K562 (cell line): ENCODE results near the gene LZTR1. TPM values are rescaled to one million over a fixed set of nuclear protein-coding genes. Genes with fewer than 3 reads are reported as not detected.

Source experiments
- CC2D1A ChIP-seq: fragments of 450-650 bp; IDR thresholded peaks from 2 replicates; pipeline ENCODE4 v1.6.1; 2017; ENCODE audit warnings: mild to moderate bottlenecking
- E2F8 ChIP-seq: fragments of 450-650 bp; IDR thresholded peaks from 2 replicates; pipeline ENCODE4 v1.7.1; 2018; ENCODE audit warnings: mild to moderate bottlenecking, low read depth; ENCODE audit not compliant: partially characterized antibody
- FOXP4 ChIP-seq: sonication (generic); formaldehyde crosslinking; IDR thresholded peaks from 2 replicates; pipeline ENCODE4 v1.8.0; 2022; ENCODE audit warnings: mild to moderate bottlenecking, missing genetic modification reagents, borderline replicate concordance
- MAFF ChIP-seq: IDR thresholded peaks from 2 replicates; pipeline ENCODE4 v1.6.1; 2012; ENCODE audit warnings: low read length, improper control_type of control experiment
- NELFE ChIP-seq: IDR thresholded peaks from 2 replicates; pipeline ENCODE4 v1.6.1; 2011; ENCODE audit warnings: mild to moderate bottlenecking; ENCODE audit not compliant: insufficient read depth, insufficient read length
- NR3C1 ChIP-seq: sonication (generic); formaldehyde crosslinking; IDR thresholded peaks from 2 replicates; pipeline ENCODE4 v1.8.1; 2022; ENCODE audit warnings: missing genetic modification reagents
- PBX2 ChIP-seq, 2 experiments: IDR thresholded peaks in 1 of 2; conservative IDR thresholded peaks in 1 of 2; 2 replicates each; pipeline ENCODE4 v1.6.1; 2016; ENCODE audit warnings: low read depth in 2 of 2, mild to moderate bottlenecking in 1 of 2, missing compliant biosample characterization in 1 of 2, missing genetic modification characterization in 1 of 2, moderate library complexity in 1 of 2
- RBM34 ChIP-seq: fragments of 200-400 bp; formaldehyde crosslinking; IDR thresholded peaks from 2 replicates; pipeline ENCODE4 v1.6.1; 2018; ENCODE audit warnings: low read length, borderline replicate concordance; ENCODE audit not compliant: insufficient read depth
- SIX5 ChIP-seq, 2 experiments: IDR thresholded peaks; 2 replicates each; pipeline ENCODE4 v1.6.1; 2011; ENCODE audit warnings: low read length in 2 of 2, borderline replicate concordance in 1 of 2, low read depth in 1 of 2, mild to moderate bottlenecking in 1 of 2, moderate library complexity in 1 of 2; ENCODE audit not compliant: insufficient read depth in 1 of 2
- SRSF9 ChIP-seq: fragments of 200-400 bp; formaldehyde crosslinking; IDR thresholded peaks from 2 replicates; pipeline ENCODE4 v1.6.1; 2017; ENCODE audit warnings: low read depth, low read length, borderline replicate concordance
- TBL1XR1 ChIP-seq, 2 experiments: IDR thresholded peaks; 2 replicates each; pipeline ENCODE4 v1.6.1; 2012; ENCODE audit warnings: improper control_type of control experiment in 2 of 2, low read length in 2 of 2, mild to moderate bottlenecking in 1 of 2
- VEZF1 ChIP-seq: fragments of 200-800 bp; sonication (Bioruptor generic); IDR thresholded peaks from 2 replicates; pipeline ENCODE4 v1.6.1; 2017; ENCODE audit warnings: missing genetic modification characterization, missing compliant biosample characterization
- ZBTB17 ChIP-seq: fragments of 450-650 bp; formaldehyde crosslinking; IDR thresholded peaks from 2 replicates; pipeline ENCODE4 v1.4.0; 2020; ENCODE audit warnings: mild to moderate bottlenecking
- ZBTB5 ChIP-seq: fragments of 450-650 bp; IDR thresholded peaks from 2 replicates; pipeline ENCODE4 v1.6.1; 2017; ENCODE audit warnings: antibody characterized with exemption
- ZFP36 ChIP-seq: fragments of 150-350 bp; IDR thresholded peaks from 2 replicates; pipeline ENCODE4 v1.6.1; 2018; ENCODE audit warnings: low read length, low read depth; ENCODE audit not compliant: partially characterized antibody
- ZNF282 ChIP-seq: sonication (generic); formaldehyde crosslinking; IDR thresholded peaks from 2 replicates; pipeline ENCODE4 v1.8.1; 2023; ENCODE audit warnings: missing genetic modification reagents
- ZNF780A ChIP-seq: fragments of 250-450 bp; sonication (Bioruptor Pico); IDR thresholded peaks from 2 replicates; pipeline ENCODE4 v1.5.0; 2021; ENCODE audit warnings: mild to moderate bottlenecking
- polyA plus RNA-seq, 8 experiments: library from polyadenylated mRNA; depleted of rRNA in 4 of 8; stranded (reverse) in 5 of 8; unstranded in 3 of 8; fragments of >200 nt; fragmentation: Nextera tagmentation in 2 of 8; fragmentation: Illumina TruSeq in 1 of 8; extraction: Ambion mirVana in 2 of 8; extraction: Trizol in 1 of 8; gene quantifications; 2 replicates each; pipeline versions ENCODE4 v1.2.1 to v1.2.3, GENCODE V29; 2011 to 2014; ENCODE audit warnings: inconsistent platforms in 1 of 8, missing spikeins in 1 of 8
- total RNA-seq, 7 experiments: library from RNA; depleted of rRNA in 6 of 7; stranded (reverse); fragments of >200 nt in 6 of 7; fragmentation: Illumina TruSeq in 2 of 7; extraction: Trizol in 2 of 7; gene quantifications; 2 replicates each; pipeline versions ENCODE4 v1.2.1 to v1.2.3, GENCODE V29; 2011 to 2021; ENCODE audit warnings: low replicate concordance in 1 of 7

The LZTR1 gene
- total and polyA plus RNA-seq, 9 of the 15 experiments (the other 6 are each of a cell fraction or from before 2014, with no cell fraction given) = 2.2 to 135 (median 63.0) TPM

DNA sequence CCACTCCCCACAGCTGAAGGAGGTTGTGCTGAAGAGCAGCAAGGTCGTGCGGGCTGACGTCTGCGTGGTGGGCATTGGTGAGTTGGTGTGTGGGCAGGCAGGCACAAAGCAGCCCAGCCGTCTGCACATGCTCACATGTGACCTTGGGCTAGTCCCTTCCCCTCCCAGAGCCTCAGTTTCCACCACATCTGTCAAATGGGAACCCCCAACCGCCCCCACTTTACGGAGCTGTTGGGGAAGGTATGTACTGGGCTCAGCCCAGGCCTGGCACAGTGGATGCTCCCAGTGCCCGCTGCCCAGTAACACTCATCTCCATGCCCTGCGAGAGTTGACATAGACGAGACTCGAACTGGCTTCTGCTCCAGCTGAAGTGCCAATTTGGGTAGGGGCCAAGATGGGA is 5.1 kb upstream of the LZTR1 start (continued):
- TF ChIP-seq PBX2 (CRISPR knock-in tag; IDR thresholded peaks at IDR 0.05; ENCODE audit: low read depth) (no peak), PBX2 (tag; conservative IDR thresholded peaks at IDR 0.05; ENCODE audit: low read depth) (no peak), TBL1XR1 (IDR thresholded peaks at IDR 0.05; ENCODE audit: low read length in 2 of 2) (0 out of 4 replicates have a peak, but pooled peaks of 1 of the 2 experiments have one; percentile 19), ZFP36 (no peak), MAFF (no peak), SRSF9 (no peak), E2F8 (no peak), VEZF1 (CRISPR knock-in tag) (no peak), NR3C1 (CRISPR knock-in tag) (no peak), CC2D1A (no peak), ZNF780A (CRISPR knock-in tag) (no peak), FOXP4 (CRISPR knock-in tag) (no peak), ZBTB5 (no peak), SIX5 (IDR thresholded peaks at IDR 0.05; ENCODE audit: borderline replicate concordance in 1 of 2, insufficient read depth in 1 of 2, low read depth in 1 of 2, low read length in 2 of 2) (0 out of 4 replicates have a peak, but pooled peaks of 1 of the 2 experiments have one; percentile 3), NELFE (no peak), ZNF282 (CRISPR knock-in tag) (no peak), ZBTB17 (CRISPR knock-in tag) (no peak), RBM34 (no peak)
